NB4 (cell line): ENCODE data around the gene CAMK4.

Experiments
- CTCF ChIP-seq: IDR thresholded peaks from one replicate; pipeline ENCODE4 v1.5.1; 2012; ENCODE audit warnings: low read depth, low read length
- MAX ChIP-seq: IDR thresholded peaks from 2 replicates; pipeline ENCODE4 v1.6.1; 2011; ENCODE audit warnings: low read depth, low read length
- MYC ChIP-seq: IDR thresholded peaks from 2 replicates; pipeline ENCODE4 v1.6.1; 2011; ENCODE audit warnings: low read depth, low read length
- POLR2A ChIP-seq: IDR thresholded peaks from 2 replicates; pipeline ENCODE4 v1.6.1; 2011; ENCODE audit warnings: mild to moderate bottlenecking; ENCODE audit not compliant: insufficient read length; ENCODE audit errors: extremely low read depth

GRCh38 chr5:111520908-111521307 lies 296.7 kb downstream of the CAMK4 start:
- TF ChIP-seq POLR2A (no peak), CTCF (no peak), MYC (no peak), MAX (no peak)
